GM19351 (cell line): ENCODE data around the gene CCDC13.

Experiments
- ATAC-seq: cut with Tn5 transposase; IDR thresholded peaks from one replicate; pipeline ENCODE4 v1.9.1; 2021; ENCODE audit warnings: mild to moderate bottlenecking, moderate library complexity; ENCODE audit not compliant: unreplicated experiment

The CCDC13 gene

GRCh38 chr3:42753757-42754156 lies 19.3 kb downstream of the CCDC13 start:
- ATAC-seq = no peak

DNA sequence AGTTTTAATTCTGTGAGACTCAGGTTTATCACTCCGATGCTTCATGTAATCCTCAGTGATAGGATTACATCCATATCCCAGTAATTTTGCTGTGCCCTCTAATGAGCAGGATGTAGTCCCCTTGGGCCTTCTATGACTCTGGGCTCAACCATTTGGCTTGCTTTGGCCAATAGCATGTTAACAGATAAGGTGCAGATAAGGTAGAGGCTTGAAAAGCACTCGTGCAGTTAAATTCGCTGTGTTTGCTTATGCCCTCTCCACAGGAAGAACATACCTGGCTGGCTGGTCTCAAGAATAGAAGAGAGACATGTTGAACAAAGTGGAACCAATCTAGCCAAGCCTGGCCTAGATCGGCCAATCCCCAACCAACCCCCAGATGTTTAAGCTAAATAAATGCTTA lies 20.1 kb downstream of the CCDC13 start:
- ATAC-seq = no peak

GRCh38 chr3:42752441-42752840 lies 20.6 kb downstream of the CCDC13 start:
- ATAC-seq = no peak

- no peak for ATAC-seq
Observed at GRCh38 chr3:42751609-42752008, 21.4 kb downstream of the CCDC13 start.

- no peak for ATAC-seq
Observed at GRCh38 chr3:42750834-42751233, 22.2 kb downstream of the CCDC13 start.

DNA sequence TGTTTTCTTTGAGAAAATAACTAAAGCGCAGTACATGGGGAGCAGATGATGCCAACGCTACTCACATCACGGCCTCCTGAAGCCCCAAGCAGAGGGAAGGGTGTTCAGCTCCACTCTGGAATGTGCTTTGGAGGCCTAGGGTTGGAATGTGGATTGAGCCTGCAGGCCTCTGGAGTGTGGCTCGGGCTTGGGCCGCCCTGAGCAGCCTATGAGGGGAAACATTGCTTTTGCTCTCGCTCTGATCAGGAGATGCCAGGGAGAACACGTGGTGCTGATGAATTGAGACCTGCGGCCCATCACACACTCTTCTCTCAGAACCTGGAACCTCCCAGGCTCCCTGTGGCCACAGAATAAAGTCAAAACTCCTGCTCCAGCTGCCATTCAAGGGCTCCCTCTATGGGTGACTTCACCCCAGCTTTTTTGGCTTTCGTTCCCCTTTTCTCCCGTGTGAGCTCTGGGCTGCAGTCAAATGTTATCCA lies 23.3 kb downstream of the CCDC13 start:
- no peak for ATAC-seq

GRCh38 chr3:42749025-42749752 lies 23.9 kb downstream of the CCDC13 start:
- no peak for ATAC-seq

GRCh38 chr3:42747581-42747980 lies 25.5 kb downstream of the CCDC13 start:
- ATAC-seq = no peak

- ATAC-seq = no peak
Observed at GRCh38 chr3:42746455-42747450, 26.3 kb downstream of the CCDC13 start.

GRCh38 chr3:42745776-42746454 lies 27.1 kb downstream of the CCDC13 start:
- ATAC-seq = no peak

DNA sequence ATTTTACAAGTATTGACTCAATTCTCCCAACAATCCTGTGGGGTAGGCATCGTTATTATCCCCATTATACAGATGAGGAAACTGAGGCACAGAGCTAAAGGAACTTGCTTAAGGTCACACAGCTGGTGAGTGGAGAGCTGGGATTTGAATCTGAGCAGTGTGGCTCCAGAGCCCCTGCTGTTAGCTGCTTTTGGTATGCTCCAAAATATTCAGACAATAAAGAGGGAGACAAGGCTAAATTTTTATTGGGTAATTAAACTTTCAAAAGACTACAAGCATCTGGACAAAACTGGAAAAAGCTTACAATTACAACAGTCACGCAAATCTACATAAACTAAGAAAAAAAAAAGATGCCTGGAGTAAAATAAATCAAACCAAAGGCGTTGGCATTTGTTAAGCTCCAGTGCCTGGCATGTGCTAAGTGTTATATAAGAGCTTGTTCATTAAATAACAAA lies 27.7 kb downstream of the CCDC13 start:
- no peak for ATAC-seq

DNA sequence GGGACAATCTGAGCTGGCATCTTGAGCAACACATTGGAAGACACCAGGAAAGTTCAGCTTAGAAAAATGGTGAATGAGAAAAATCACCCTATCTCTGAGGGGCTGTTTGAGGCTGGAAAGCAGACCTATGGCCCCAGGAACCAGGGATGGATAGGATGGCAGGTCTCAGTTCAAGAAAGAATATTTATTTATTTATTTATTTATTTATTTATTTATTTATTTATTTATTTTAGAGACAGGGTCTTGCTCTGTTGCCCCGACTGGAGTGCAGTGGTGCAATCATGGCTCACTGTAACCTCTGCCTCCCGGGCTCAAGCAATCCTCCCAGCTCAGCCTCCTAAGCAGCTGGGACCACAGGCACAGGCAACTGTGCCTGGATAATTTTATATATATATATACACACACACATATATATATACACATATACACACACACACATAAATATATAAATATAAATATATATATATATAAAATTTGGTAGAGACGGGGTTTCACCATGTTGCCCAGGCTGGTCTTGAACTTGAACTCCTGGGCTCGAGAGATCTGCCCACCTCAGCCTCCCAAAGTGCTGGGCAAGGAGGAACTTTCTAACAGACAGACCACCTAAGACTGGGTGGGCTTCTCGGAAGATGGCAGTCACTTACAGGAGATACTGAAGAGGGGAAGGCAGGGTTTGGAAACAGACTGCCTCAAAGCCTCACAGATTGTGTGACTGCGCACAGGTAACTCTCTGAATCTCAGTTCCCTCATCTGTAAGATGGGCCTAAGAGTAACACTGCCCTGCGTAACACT lies 29.7 kb downstream of the CCDC13 start:
- no peak for ATAC-seq

DNA sequence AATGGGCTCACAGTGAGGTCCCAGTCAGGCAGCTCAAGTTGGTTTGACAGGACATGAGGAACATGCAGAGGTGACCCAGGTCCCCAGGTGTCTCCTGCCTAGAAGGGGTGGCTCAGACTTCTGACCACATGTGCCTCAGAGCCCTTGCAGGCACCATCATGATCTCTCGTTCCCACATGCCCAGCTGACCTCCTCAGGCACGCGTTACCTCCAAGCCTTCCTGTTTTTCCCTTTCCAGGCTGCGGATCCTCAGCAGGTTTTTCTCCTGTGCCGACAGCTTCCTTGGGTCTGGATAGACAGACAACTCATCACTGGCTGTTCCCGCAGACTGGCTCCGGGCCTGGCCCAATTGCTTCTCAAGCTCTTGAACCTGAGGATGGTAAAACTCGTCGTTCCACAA lies 30.4 kb downstream of the CCDC13 start:
- ATAC-seq = no peak

DNA sequence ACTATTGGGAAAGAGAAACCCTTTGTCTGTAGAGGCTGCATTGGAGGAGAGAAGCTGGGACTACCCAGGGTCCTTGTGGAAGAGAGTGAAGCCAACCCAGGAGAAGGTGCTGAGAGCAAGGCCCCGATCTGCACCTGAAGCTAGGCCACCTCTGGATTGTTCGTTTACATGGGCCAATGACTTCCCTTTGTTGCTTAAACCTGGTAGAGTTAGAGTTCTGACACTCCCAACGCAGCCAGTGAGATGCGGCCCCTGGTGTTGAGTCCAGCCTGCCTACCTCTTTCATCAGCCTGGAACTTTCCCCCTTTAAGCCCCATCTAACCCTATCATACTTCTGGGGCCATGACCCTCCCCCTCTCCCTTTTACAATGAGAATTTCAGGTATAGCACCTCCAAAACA lies 30.8 kb downstream of the CCDC13 start:
- ATAC-seq = no peak

GRCh38 chr3:42741796-42742195 lies 31.3 kb downstream of the CCDC13 start:
- ATAC-seq = no peak

- no peak for ATAC-seq
Observed at GRCh38 chr3:42739401-42740158, 33.5 kb downstream of the CCDC13 start.

GRCh38 chr3:42736531-42736930 lies 36.5 kb downstream of the CCDC13 start:
- no peak for ATAC-seq

DNA sequence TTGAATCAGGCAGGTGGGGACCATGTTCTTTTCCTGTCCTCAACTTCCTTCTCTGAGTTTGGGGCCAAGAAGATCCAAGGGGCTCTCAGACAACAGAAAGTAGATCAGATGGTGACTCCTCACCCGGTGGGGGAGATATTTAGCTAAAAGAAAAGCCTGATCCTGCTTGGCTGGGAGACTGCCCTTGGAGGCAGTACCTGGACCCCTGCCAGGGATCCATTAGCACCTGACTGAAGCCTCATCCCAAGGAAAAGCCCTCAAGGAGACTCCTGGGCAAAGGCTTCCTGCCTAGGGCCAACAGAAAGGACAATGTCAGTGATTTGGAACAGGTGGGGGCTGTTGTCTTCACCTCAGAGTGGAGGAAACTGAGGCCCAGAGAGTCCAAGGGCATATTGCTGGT lies 37.0 kb downstream of the CCDC13 start:
- no peak for ATAC-seq

- ATAC-seq = no peak
Observed at GRCh38 chr3:42735615-42736014, 37.4 kb downstream of the CCDC13 start.

- no peak for ATAC-seq
Observed at GRCh38 chr3:42735019-42735418, 38.0 kb downstream of the CCDC13 start.
